HCT116 (cell line): ENCODE results near the gene ADAMTS20. TPM values are rescaled to one million over a fixed set of nuclear protein-coding genes. Genes with fewer than 3 reads are reported as not detected.

Source experiments
- ATAC-seq: fragments of 200-7000 bp; cut with Tn5 transposase; 2 replicates; pipeline ENCODE4 v1.9.1; 2020; ENCODE audit warnings: mild to moderate bottlenecking, moderate library complexity
- BruUV-seq: library from RNA; stranded (reverse); fragments of 400-500 nt; replicated peaks from 2 replicates; lab custom pipeline; 2021; lab: Mats Ljungman, UMichigan
- CTCF ChIA-PET: fragments of 300-600 bp; sonication (Branson Sonifier 250); formaldehyde crosslinking; loops from one replicate; lab custom pipeline; 2021; ENCODE audit warnings: antibody characterized with exemption; lab: Charles Lee
- POLR2A ChIA-PET: fragments of 300-600, 350-600 bp; sonication (Branson Sonifier 250); formaldehyde crosslinking; loops from one replicate; lab custom pipeline; 2021; ENCODE audit warnings: antibody characterized with exemption; lab: Charles Lee
- RAD21 ChIA-PET, 2 experiments: fragments of 300-600 bp; sonication (Branson Sonifier 250); formaldehyde crosslinking; loops; one replicate each; lab custom pipeline; 2023; ENCODE audit warnings: low total read pairs in 2 of 2; ENCODE audit not compliant: uncharacterized antibody in 2 of 2, unreplicated experiment in 2 of 2, low non-redundant PET in 1 of 2; lab: Charles Lee
- DNase-seq: peaks from one replicate; pipeline ENCODE4 v3.0.0-alpha.2; 2010; ENCODE audit warnings: low read depth, low spot score
- H2AFZ ChIP-seq: fragments of 200-600 bp; shearing (Covaris generic), sonication (generic); 2 replicates; pipeline ENCODE4 v1.6.1; 2017; ENCODE audit warnings: low read depth, mixed run types, mixed read lengths, antibody characterized with exemption, low read length; ENCODE audit not compliant: poor library complexity, severe bottlenecking
- H3K27ac ChIP-seq: 2 replicates; pipeline ENCODE4 v1.5.1; 2012; ENCODE audit warnings: low read depth, low read length
- H3K27me3 ChIP-seq: fragments of 200-600 bp; sonication (generic); 2 replicates; pipeline ENCODE4 v1.6.1; 2016; ENCODE audit warnings: mixed run types, low read length, mixed read lengths; ENCODE audit not compliant: insufficient read depth
- H3K36me3 ChIP-seq, 2 experiments: fragments of 200-500 bp in 1 of 2; fragments of 200-600 bp in 1 of 2; sonication (Bioruptor generic) in 1 of 2; sonication (generic) in 1 of 2; 2 replicates each; pipeline versions ENCODE4 v1.5.1 to v1.6.1; 2014 to 2016; ENCODE audit warnings: low read length in 2 of 2, inconsistent platforms in 1 of 2, mixed read lengths in 1 of 2, mixed run types in 1 of 2; ENCODE audit not compliant: insufficient read depth in 2 of 2, control insufficient read depth in 1 of 2
- H3K4me1 ChIP-seq, 2 experiments: fragments of 200-600 bp in 1 of 2; sonication (generic) in 1 of 2; 2 replicates each; pipeline versions ENCODE4 v1.5.1 to v1.6.1; 2012 to 2017; ENCODE audit warnings: low read length in 2 of 2, inconsistent platforms in 1 of 2, mild to moderate bottlenecking in 1 of 2, mixed read lengths in 1 of 2, mixed run types in 1 of 2, moderate library complexity in 1 of 2; ENCODE audit not compliant: insufficient read depth in 2 of 2, control insufficient read depth in 1 of 2
- H3K4me2 ChIP-seq: fragments of 200-600 bp; sonication (generic); 2 replicates; pipeline ENCODE4 v1.6.1; 2017; ENCODE audit warnings: mixed run types, low read length, mixed read lengths
- H3K4me3 ChIP-seq, 2 experiments: fragments of 200-600 bp in 1 of 2; sonication (generic) in 1 of 2; replicated peaks in 1 of 2; 2 replicates each; pipeline ENCODE4 v1.5.1; 2011 to 2016; ENCODE audit warnings: low read length in 2 of 2, control low read depth in 1 of 2, low read depth in 1 of 2, mild to moderate bottlenecking in 1 of 2, mixed read lengths in 1 of 2, mixed run types in 1 of 2
- H3K79me2 ChIP-seq: fragments of 200-600 bp; sonication (generic); 2 replicates; pipeline ENCODE4 v1.6.1; 2017; ENCODE audit warnings: mild to moderate bottlenecking, mixed run types, low read length, moderate library complexity, mixed read lengths; ENCODE audit not compliant: insufficient read depth
- H3K9ac ChIP-seq: fragments of 200-600 bp; sonication (generic); 2 replicates; pipeline ENCODE4 v1.6.1; 2016; ENCODE audit warnings: low read length, mixed read lengths
- H3K9me2 ChIP-seq: fragments of 200-600 bp; sonication (generic), shearing (Covaris generic); 2 replicates; pipeline ENCODE4 v1.6.1; 2017; ENCODE audit warnings: mixed run types, mild to moderate bottlenecking, moderate library complexity; ENCODE audit not compliant: insufficient read depth
- H3K9me3 ChIP-seq, 2 experiments: fragments of 200-500 bp in 1 of 2; fragments of 200-600 bp in 1 of 2; sonication (Bioruptor generic) in 1 of 2; sonication (generic) in 1 of 2; 2 replicates each; pipeline ENCODE4 v1.6.1; 2014 to 2017; ENCODE audit warnings: low read length in 2 of 2, mixed read lengths in 2 of 2, inconsistent platforms in 1 of 2, low read depth in 1 of 2, mild to moderate bottlenecking in 1 of 2, mixed run types in 1 of 2, moderate library complexity in 1 of 2; ENCODE audit not compliant: control insufficient read depth in 1 of 2, insufficient read depth in 1 of 2
- H4K20me1 ChIP-seq: fragments of 200-600 bp; sonication (generic), shearing (Covaris generic); 2 replicates; pipeline ENCODE4 v1.6.1; 2017; ENCODE audit warnings: mixed run types, mild to moderate bottlenecking, moderate library complexity; ENCODE audit not compliant: insufficient read depth
- CEBPB ChIP-seq: IDR thresholded peaks from 2 replicates; pipeline ENCODE4 v1.6.1; 2012; ENCODE audit warnings: low read depth
- ELF1 ChIP-seq: IDR thresholded peaks from 2 replicates; pipeline ENCODE4 v1.6.1; 2012; ENCODE audit warnings: low read depth, borderline replicate concordance
- EZH2 ChIP-seq: fragments of 200-600 bp; sonication (generic); IDR thresholded peaks from 2 replicates; pipeline ENCODE4 v1.6.1; 2017; ENCODE audit warnings: antibody characterized with exemption, mixed run types
- EZH2phosphoT487 ChIP-seq: fragments of 200-600 bp; IDR thresholded peaks from 2 replicates; pipeline ENCODE4 v1.6.1; 2018; ENCODE audit warnings: antibody characterized with exemption, borderline replicate concordance
- FOSL1 ChIP-seq: IDR thresholded peaks from 2 replicates; pipeline ENCODE4 v1.6.1; 2012; ENCODE audit warnings: low read depth
- JUND ChIP-seq: IDR thresholded peaks from 2 replicates; pipeline ENCODE4 v1.6.1; 2012
- POLR2A ChIP-seq: IDR thresholded peaks from 2 replicates; pipeline ENCODE4 v1.7.0; 2011; ENCODE audit warnings: borderline replicate concordance; ENCODE audit not compliant: insufficient read depth, insufficient read length; ENCODE audit errors: extremely low read depth
- POLR2AphosphoS5 ChIP-seq: IDR thresholded peaks from 2 replicates; pipeline ENCODE4 v1.6.1; 2011; ENCODE audit warnings: mild to moderate bottlenecking, low read depth, low read length, moderate library complexity
- RAD21 ChIP-seq: IDR thresholded peaks from 2 replicates; pipeline ENCODE4 v1.6.1; 2012; ENCODE audit warnings: low read depth, mild to moderate bottlenecking
- SIN3A ChIP-seq: IDR thresholded peaks from 2 replicates; pipeline ENCODE4 v1.6.1; 2012; ENCODE audit warnings: low read depth
- SRF ChIP-seq: IDR thresholded peaks from 2 replicates; pipeline ENCODE4 v1.6.1; 2012; ENCODE audit warnings: low read depth
- TCF7L2 ChIP-seq: IDR thresholded peaks from 2 replicates; pipeline ENCODE4 v1.7.0; 2011; ENCODE audit warnings: borderline replicate concordance, inconsistent platforms; ENCODE audit not compliant: insufficient read depth, insufficient read length; ENCODE audit errors: extremely low read depth
- YY1 ChIP-seq: IDR thresholded peaks from 2 replicates; pipeline ENCODE4 v1.6.1; 2011; ENCODE audit warnings: low read length, low read depth, moderate library complexity, mild to moderate bottlenecking; ENCODE audit not compliant: insufficient replicate concordance; ENCODE audit errors: extremely low read depth
- ZFX ChIP-seq: fragments of 450-650 bp; IDR thresholded peaks from 2 replicates; pipeline ENCODE4 v1.6.1; 2017
- ZNF274 ChIP-seq: fragments of 200-500 bp; sonication (Bioruptor generic); IDR thresholded peaks from 2 replicates; pipeline ENCODE4 v1.6.1; 2014; ENCODE audit warnings: mild to moderate bottlenecking, low read depth, low read length, inconsistent platforms
- intact Hi-C: fragments of 100-400 bp; cut with micrococcal nuclease; formaldehyde crosslinking; loops from 2 replicates; pipeline ENCODE4 v1.10.0; 2022
- total RNA-seq: library from RNA; stranded (reverse); gene quantifications from one replicate; pipeline ENCODE4 v1.2.1, GENCODE V29; 2021; ENCODE audit not compliant: unreplicated experiment
- TF ChIP-seq, protein P1 (sequence below): IDR thresholded peaks from 2 replicates; pipeline ENCODE4 v1.6.1; 2011; ENCODE audit warnings: mild to moderate bottlenecking, low read length, moderate library complexity; ENCODE audit not compliant: insufficient replicate concordance; ENCODE audit errors: extremely low read depth
- TF ChIP-seq, protein P2 (sequence below): IDR thresholded peaks from 2 replicates; pipeline ENCODE4 v1.6.1; 2012
- TF ChIP-seq, protein P3 (sequence below): IDR thresholded peaks from 2 replicates; pipeline ENCODE4 v1.6.1; 2012
- TF ChIP-seq, protein P4 (sequence below), 3 experiments: fragments of 200-600 bp in 1 of 3; sonication (generic) in 1 of 3; IDR thresholded peaks in 2 of 3; conservative IDR thresholded peaks in 1 of 3; 2 replicates each; pipeline ENCODE4 v1.5.1; 2012 to 2017; ENCODE audit warnings: low read depth in 2 of 3, low read length in 2 of 3, antibody characterized with exemption in 1 of 3, borderline replicate concordance in 1 of 3, control low read depth in 1 of 3, mild to moderate bottlenecking in 1 of 3, mixed read lengths in 1 of 3, mixed run types in 1 of 3, moderate library complexity in 1 of 3; ENCODE audit not compliant: insufficient read depth in 1 of 3
- TF ChIP-seq, protein P5 (sequence below): IDR thresholded peaks from 2 replicates; pipeline ENCODE4 v1.6.1; 2012; ENCODE audit warnings: low read depth

Gene ADAMTS20
- total RNA-seq, 1 experiment from 2014 or later, result not detected

DNA sequence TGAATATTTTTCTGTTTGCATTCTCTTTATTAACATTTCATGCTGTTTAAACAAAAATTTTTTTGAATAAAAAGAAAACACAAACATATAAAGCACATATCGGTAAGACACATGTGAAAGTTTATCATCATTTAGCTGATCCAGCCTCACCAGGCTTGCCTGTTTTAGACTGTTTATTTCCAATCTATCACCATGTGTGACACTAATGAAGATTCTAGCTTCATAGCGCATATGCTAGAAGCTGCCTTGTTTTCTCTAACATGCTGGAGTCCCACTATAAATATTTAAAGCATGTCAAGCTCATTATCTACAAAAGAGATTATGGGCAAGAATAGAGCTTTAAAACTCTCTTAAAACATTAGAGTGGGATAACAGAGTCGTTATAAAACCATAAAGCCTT, 25.4 kb upstream of the ADAMTS20 start:
- BruUV-seq, result no TSS peak
- H3K36me3 ChIP-seq, result no peaks in the 10 kb centered on the region
- ChIA-PET CTCF (no interaction called here), POLR2A (no interaction called here), RAD21 (no interaction called here)
- H2AFZ ChIP-seq, result no peak overlapping the region
- no peaks in the 10 kb centered on the region for H4K20me1 ChIP-seq
- H3K9me3 ChIP-seq, result no peaks in the 10 kb centered on the region
- no peak for TF ChIP-seq EZH2phosphoT487
- no peak for TF ChIP-seq YY1
- TF ChIP-seq ZNF274, result no peak
- TF ChIP-seq POLR2AphosphoS5, result no peak
- no peak for TF ChIP-seq CEBPB
- no peak for TF ChIP-seq ZFX
- TF ChIP-seq, protein P1, sequence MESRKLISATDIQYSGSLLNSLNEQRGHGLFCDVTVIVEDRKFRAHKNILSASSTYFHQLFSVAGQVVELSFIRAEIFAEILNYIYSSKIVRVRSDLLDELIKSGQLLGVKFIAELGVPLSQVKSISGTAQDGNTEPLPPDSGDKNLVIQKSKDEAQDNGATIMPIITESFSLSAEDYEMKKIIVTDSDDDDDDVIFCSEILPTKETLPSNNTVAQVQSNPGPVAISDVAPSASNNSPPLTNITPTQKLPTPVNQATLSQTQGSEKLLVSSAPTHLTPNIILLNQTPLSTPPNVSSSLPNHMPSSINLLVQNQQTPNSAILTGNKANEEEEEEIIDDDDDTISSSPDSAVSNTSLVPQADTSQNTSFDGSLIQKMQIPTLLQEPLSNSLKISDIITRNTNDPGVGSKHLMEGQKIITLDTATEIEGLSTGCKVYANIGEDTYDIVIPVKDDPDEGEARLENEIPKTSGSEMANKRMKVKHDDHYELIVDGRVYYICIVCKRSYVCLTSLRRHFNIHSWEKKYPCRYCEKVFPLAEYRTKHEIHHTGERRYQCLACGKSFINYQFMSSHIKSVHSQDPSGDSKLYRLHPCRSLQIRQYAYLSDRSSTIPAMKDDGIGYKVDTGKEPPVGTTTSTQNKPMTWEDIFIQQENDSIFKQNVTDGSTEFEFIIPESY, result no peak
- no peak for TF ChIP-seq SRF
- TF ChIP-seq FOSL1, result no peak
- TF ChIP-seq RAD21, result no peak
- TF ChIP-seq, protein P2, sequence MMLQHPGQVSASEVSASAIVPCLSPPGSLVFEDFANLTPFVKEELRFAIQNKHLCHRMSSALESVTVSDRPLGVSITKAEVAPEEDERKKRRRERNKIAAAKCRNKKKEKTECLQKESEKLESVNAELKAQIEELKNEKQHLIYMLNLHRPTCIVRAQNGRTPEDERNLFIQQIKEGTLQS, result no peak
- TF ChIP-seq POLR2A, result no peak
- no peak for TF ChIP-seq ELF1
- TF ChIP-seq, protein P3, sequence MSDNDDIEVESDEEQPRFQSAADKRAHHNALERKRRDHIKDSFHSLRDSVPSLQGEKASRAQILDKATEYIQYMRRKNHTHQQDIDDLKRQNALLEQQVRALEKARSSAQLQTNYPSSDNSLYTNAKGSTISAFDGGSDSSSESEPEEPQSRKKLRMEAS, result no peak
- no peak for TF ChIP-seq SIN3A
- TF ChIP-seq, protein P4, sequence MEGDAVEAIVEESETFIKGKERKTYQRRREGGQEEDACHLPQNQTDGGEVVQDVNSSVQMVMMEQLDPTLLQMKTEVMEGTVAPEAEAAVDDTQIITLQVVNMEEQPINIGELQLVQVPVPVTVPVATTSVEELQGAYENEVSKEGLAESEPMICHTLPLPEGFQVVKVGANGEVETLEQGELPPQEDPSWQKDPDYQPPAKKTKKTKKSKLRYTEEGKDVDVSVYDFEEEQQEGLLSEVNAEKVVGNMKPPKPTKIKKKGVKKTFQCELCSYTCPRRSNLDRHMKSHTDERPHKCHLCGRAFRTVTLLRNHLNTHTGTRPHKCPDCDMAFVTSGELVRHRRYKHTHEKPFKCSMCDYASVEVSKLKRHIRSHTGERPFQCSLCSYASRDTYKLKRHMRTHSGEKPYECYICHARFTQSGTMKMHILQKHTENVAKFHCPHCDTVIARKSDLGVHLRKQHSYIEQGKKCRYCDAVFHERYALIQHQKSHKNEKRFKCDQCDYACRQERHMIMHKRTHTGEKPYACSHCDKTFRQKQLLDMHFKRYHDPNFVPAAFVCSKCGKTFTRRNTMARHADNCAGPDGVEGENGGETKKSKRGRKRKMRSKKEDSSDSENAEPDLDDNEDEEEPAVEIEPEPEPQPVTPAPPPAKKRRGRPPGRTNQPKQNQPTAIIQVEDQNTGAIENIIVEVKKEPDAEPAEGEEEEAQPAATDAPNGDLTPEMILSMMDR (IDR thresholded peaks at IDR 0.05 in 2 of 3, conservative IDR thresholded peaks at IDR 0.05 in 1 of 3; ENCODE audit: borderline replicate concordance in 1 of 3, insufficient read depth in 1 of 3, low read depth in 2 of 3, low read length in 2 of 3), result no peak
- no peak for TF ChIP-seq JUND
- TF ChIP-seq, protein P5, sequence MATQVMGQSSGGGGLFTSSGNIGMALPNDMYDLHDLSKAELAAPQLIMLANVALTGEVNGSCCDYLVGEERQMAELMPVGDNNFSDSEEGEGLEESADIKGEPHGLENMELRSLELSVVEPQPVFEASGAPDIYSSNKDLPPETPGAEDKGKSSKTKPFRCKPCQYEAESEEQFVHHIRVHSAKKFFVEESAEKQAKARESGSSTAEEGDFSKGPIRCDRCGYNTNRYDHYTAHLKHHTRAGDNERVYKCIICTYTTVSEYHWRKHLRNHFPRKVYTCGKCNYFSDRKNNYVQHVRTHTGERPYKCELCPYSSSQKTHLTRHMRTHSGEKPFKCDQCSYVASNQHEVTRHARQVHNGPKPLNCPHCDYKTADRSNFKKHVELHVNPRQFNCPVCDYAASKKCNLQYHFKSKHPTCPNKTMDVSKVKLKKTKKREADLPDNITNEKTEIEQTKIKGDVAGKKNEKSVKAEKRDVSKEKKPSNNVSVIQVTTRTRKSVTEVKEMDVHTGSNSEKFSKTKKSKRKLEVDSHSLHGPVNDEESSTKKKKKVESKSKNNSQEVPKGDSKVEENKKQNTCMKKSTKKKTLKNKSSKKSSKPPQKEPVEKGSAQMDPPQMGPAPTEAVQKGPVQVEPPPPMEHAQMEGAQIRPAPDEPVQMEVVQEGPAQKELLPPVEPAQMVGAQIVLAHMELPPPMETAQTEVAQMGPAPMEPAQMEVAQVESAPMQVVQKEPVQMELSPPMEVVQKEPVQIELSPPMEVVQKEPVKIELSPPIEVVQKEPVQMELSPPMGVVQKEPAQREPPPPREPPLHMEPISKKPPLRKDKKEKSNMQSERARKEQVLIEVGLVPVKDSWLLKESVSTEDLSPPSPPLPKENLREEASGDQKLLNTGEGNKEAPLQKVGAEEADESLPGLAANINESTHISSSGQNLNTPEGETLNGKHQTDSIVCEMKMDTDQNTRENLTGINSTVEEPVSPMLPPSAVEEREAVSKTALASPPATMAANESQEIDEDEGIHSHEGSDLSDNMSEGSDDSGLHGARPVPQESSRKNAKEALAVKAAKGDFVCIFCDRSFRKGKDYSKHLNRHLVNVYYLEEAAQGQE, result no peak
- TF ChIP-seq EZH2, result no peak
- no peak for TF ChIP-seq TCF7L2
- no peak overlapping the region for H3K4me3 ChIP-seq
- no peaks in the 10 kb centered on the region for H3K79me2 ChIP-seq
- ATAC-seq, result no peak
- DNase-seq, result no peak
- H3K27me3 ChIP-seq, result no peaks in the 10 kb centered on the region
- no peak overlapping the region for H3K27ac ChIP-seq
- no peaks in the 10 kb centered on the region for H3K4me1 ChIP-seq
- H3K9me2 ChIP-seq, result no peaks in the 10 kb centered on the region
- H3K9ac ChIP-seq, result no peak overlapping the region
- intact Hi-C loops, result no loop called here
- no peak overlapping the region for H3K4me2 ChIP-seq
